DND-41 (cell line): ENCODE data around the gene AXIN1.

Source experiments
- ATAC-seq: fragments of 200-7000 bp; cut with Tn5 transposase; 3 replicates; pipeline ENCODE4 v1.9.1; 2021; ENCODE audit warnings: low read depth; ENCODE audit not compliant: insufficient read depth
- DNase-seq: peaks from one replicate; pipeline ENCODE4 v3.0.0-alpha.2; 2020
- H2AFZ ChIP-seq: 2 replicates; pipeline ENCODE4 v1.6.0; 2012; ENCODE audit warnings: low read depth, low read length
- H3K27ac ChIP-seq: 2 replicates; pipeline ENCODE4 v1.5.1; 2012; ENCODE audit warnings: low read length, inconsistent platforms
- H3K27me3 ChIP-seq: fragments of 200-600 bp; sonication (generic); 2 replicates; pipeline ENCODE4 v1.6.0; 2012; ENCODE audit warnings: low read length, mild to moderate bottlenecking, inconsistent platforms; ENCODE audit not compliant: insufficient read depth, poor library complexity
- H3K36me3 ChIP-seq: 2 replicates; pipeline ENCODE4 v1.5.1; 2012; ENCODE audit warnings: low read length, inconsistent platforms; ENCODE audit not compliant: insufficient read depth
- H3K4me1 ChIP-seq: 2 replicates; pipeline ENCODE4 v1.5.1; 2012; ENCODE audit warnings: mild to moderate bottlenecking, low read length; ENCODE audit not compliant: insufficient read depth
- H3K4me2 ChIP-seq: 2 replicates; pipeline ENCODE4 v1.6.0; 2012; ENCODE audit warnings: mild to moderate bottlenecking, moderate library complexity, low read length, inconsistent platforms; ENCODE audit not compliant: insufficient read depth
- H3K4me3 ChIP-seq, 2 experiments: fragments of 200-600 bp in 1 of 2; shearing (Covaris generic) in 1 of 2; 2 replicates each; pipeline ENCODE4 v1.5.1; 2012 to 2016; ENCODE audit warnings: inconsistent platforms in 2 of 2, low read length in 2 of 2, mild to moderate bottlenecking in 2 of 2, low read depth in 1 of 2, moderate library complexity in 1 of 2
- H3K79me2 ChIP-seq: 2 replicates; pipeline ENCODE4 v1.6.0; 2012; ENCODE audit warnings: low read length, inconsistent platforms; ENCODE audit not compliant: insufficient read depth
- H3K9ac ChIP-seq: 2 replicates; pipeline ENCODE4 v1.6.0; 2012; ENCODE audit warnings: low read depth, mild to moderate bottlenecking, inconsistent platforms, low read length, moderate library complexity
- H3K9me3 ChIP-seq: 2 replicates; pipeline ENCODE4 v1.5.1; 2012; ENCODE audit warnings: low read length, moderate library complexity, mild to moderate bottlenecking, inconsistent platforms; ENCODE audit not compliant: insufficient read depth, severe bottlenecking
- H4K20me1 ChIP-seq: 2 replicates; pipeline ENCODE4 v1.6.0; 2012; ENCODE audit warnings: low read length; ENCODE audit not compliant: insufficient read depth
- CTCF ChIP-seq: IDR thresholded peaks from 2 replicates; pipeline ENCODE4 v1.5.1; 2012; ENCODE audit warnings: borderline replicate concordance, low read length, moderate library complexity, mild to moderate bottlenecking; ENCODE audit not compliant: poor library complexity, severe bottlenecking; ENCODE audit errors: extremely low read depth
- EZH2 ChIP-seq: IDR thresholded peaks from 3 replicates; pipeline ENCODE4 v1.6.1; 2012; ENCODE audit warnings: borderline replicate concordance, low read depth, mild to moderate bottlenecking, moderate library complexity, low read length, inconsistent platforms; ENCODE audit not compliant: severe bottlenecking

AXIN1 gene

GRCh38 chr16:303760-304505, 48.6 kb downstream of the AXIN1 start:
- Histone ChIP-seq H3K27me3 (no peaks in the 10 kb centered on the region), H3K79me2 (peaks cover 4% of the 10 kb centered on the region; the same call in 1 of the 2 replicates), H3K4me1 (no peaks in the 10 kb centered on the region), H3K36me3 (peaks cover 66% of the 10 kb centered on the region), H3K9me3 (no peaks in the 10 kb centered on the region), H3K9ac (no peak overlapping the region), H2AFZ (no peak overlapping the region), H3K4me2 (no peak overlapping the region), H3K4me3 (no peak overlapping the region), H3K27ac (no peak overlapping the region), H4K20me1 (peaks cover 25% of the 10 kb centered on the region)
- no peak for DNase-seq
- TF ChIP-seq CTCF (no peak), EZH2 (no peak)
- no peak for ATAC-seq

- H2AFZ ChIP-seq: no peak overlapping the region
- TF ChIP-seq CTCF (no peak), EZH2 (no peak)
- no peaks in the 10 kb centered on the region for H3K9me3 ChIP-seq
- H3K4me2 ChIP-seq: no peak overlapping the region
- no peaks in the 10 kb centered on the region for H3K27me3 ChIP-seq
- DNase-seq: no peak
- no peak for ATAC-seq
- peaks cover 60% of the 10 kb centered on the region for H3K36me3 ChIP-seq
- no peak overlapping the region for H3K4me3 ChIP-seq
- H3K79me2 ChIP-seq: peaks cover 4% of the 10 kb centered on the region; the same call in 1 of the 2 replicates
- no peak overlapping the region for H3K27ac ChIP-seq
- peaks cover 24% of the 10 kb centered on the region for H4K20me1 ChIP-seq
- no peak overlapping the region for H3K9ac ChIP-seq
- H3K4me1 ChIP-seq: no peaks in the 10 kb centered on the region
Measured at GRCh38 chr16:301950-302349, 50.6 kb downstream of the AXIN1 start.

- Histone ChIP-seq H3K4me1 (no peaks in the 10 kb centered on the region), H3K27ac (no peak overlapping the region), H3K4me3 (no peak overlapping the region), H3K4me2 (no peak overlapping the region), H3K36me3 (peaks cover 60% of the 10 kb centered on the region), H3K9me3 (no peaks in the 10 kb centered on the region), H3K79me2 (peaks cover 4% of the 10 kb centered on the region; the same call in 1 of the 2 replicates), H4K20me1 (peaks cover 19% of the 10 kb centered on the region), H2AFZ (no peak overlapping the region), H3K9ac (no peak overlapping the region), H3K27me3 (no peaks in the 10 kb centered on the region)
- no peak for DNase-seq
- ATAC-seq: no peak
- TF ChIP-seq EZH2 (no peak), CTCF (no peak)
Measured at GRCh38 chr16:301235-301634, 51.3 kb downstream of the AXIN1 start.

GRCh38 chr16:297832-298231, 54.7 kb downstream of the AXIN1 start:
- no peak overlapping the region for H2AFZ ChIP-seq
- H3K9ac ChIP-seq: no peak overlapping the region
- H3K4me2 ChIP-seq: no peak overlapping the region
- no peaks in the 10 kb centered on the region for H3K9me3 ChIP-seq
- H3K79me2 ChIP-seq: peaks cover 4% of the 10 kb centered on the region; the same call in 1 of the 2 replicates
- H3K27ac ChIP-seq: no peak overlapping the region
- DNase-seq: no peak
- H4K20me1 ChIP-seq: peaks cover 15% of the 10 kb centered on the region
- no peak overlapping the region for H3K4me3 ChIP-seq
- TF ChIP-seq CTCF (no peak), EZH2 (no peak)
- H3K4me1 ChIP-seq: no peaks in the 10 kb centered on the region
- ATAC-seq: no peak
- H3K27me3 ChIP-seq: no peaks in the 10 kb centered on the region
- H3K36me3 ChIP-seq: peaks cover 51% of the 10 kb centered on the region
